HepG2 (cell line): ENCODE measurements around the gene MYL9. TPM values are rescaled to one million over a fixed set of nuclear protein-coding genes. Genes with fewer than 3 reads are reported as not detected.
A peak's percentile ranks its signal among the peaks of the same experiment; 100 is the strongest.

Experiments used
- ATAD3A ChIP-seq: sonication (generic); formaldehyde crosslinking; IDR thresholded peaks from 2 replicates; pipeline ENCODE4 v1.4.0; 2020; ENCODE audit warnings: missing genetic modification reagents
- ATF7-NPFF ChIP-seq: sonication (generic); formaldehyde crosslinking; IDR thresholded peaks from 2 replicates; pipeline ENCODE4 v1.8.1; 2023; ENCODE audit warnings: mild to moderate bottlenecking, low read depth, missing genetic modification reagents, moderate library complexity
- CAMTA2 ChIP-seq: sonication (generic); formaldehyde crosslinking; IDR thresholded peaks from 2 replicates; pipeline ENCODE4 v1.4.0; 2020; ENCODE audit warnings: mild to moderate bottlenecking, missing genetic modification reagents, borderline replicate concordance
- CENPX ChIP-seq: sonication (generic); formaldehyde crosslinking; IDR thresholded peaks from 2 replicates; pipeline ENCODE4 v1.9.0; 2021; ENCODE audit warnings: mild to moderate bottlenecking, missing genetic modification reagents, moderate library complexity
- DR1 ChIP-seq: sonication (generic); formaldehyde crosslinking; IDR thresholded peaks from 2 replicates; pipeline ENCODE4 v1.8.0; 2021; ENCODE audit warnings: mild to moderate bottlenecking, missing genetic modification reagents, inconsistent platforms
- EED ChIP-seq: sonication (generic); formaldehyde crosslinking; IDR thresholded peaks from 2 replicates; pipeline ENCODE4 v1.5.0; 2020; ENCODE audit warnings: mild to moderate bottlenecking, missing genetic modification reagents
- FIP1L1 ChIP-seq: fragments of 200-400 bp; formaldehyde crosslinking; IDR thresholded peaks from 2 replicates; pipeline ENCODE4 v1.6.1; 2018; ENCODE audit warnings: low read depth, mild to moderate bottlenecking, low read length, moderate library complexity, borderline replicate concordance; ENCODE audit not compliant: insufficient read depth
- HMG20B ChIP-seq: conservative IDR thresholded peaks from 2 replicates; pipeline ENCODE4 v1.6.1; 2016; ENCODE audit warnings: missing genetic modification reagents, missing compliant biosample characterization
- HOXA3 ChIP-seq: sonication (generic); formaldehyde crosslinking; IDR thresholded peaks from 2 replicates; pipeline ENCODE4 v1.5.0; 2020; ENCODE audit warnings: missing genetic modification reagents
- IRF2 ChIP-seq: IDR thresholded peaks from 2 replicates; pipeline ENCODE4 v1.6.1; 2018; ENCODE audit warnings: missing genetic modification reagents, missing compliant biosample characterization
- MAF1 ChIP-seq: sonication (generic); formaldehyde crosslinking; IDR thresholded peaks from 2 replicates; pipeline ENCODE4 v1.5.0; 2020; ENCODE audit warnings: missing genetic modification reagents, borderline replicate concordance
- MYC ChIP-seq: sonication (generic); formaldehyde crosslinking; IDR thresholded peaks from 2 replicates; pipeline ENCODE4 v1.9.0; 2021; ENCODE audit warnings: missing genetic modification reagents, borderline replicate concordance
- RBM22 ChIP-seq: fragments of 200-400 bp; formaldehyde crosslinking; optimal IDR thresholded peaks from 2 replicates; pipeline ENCODE3; 2017; ENCODE audit warnings: mild to moderate bottlenecking, low read length, moderate library complexity
- ZIK1 ChIP-seq: sonication (generic); formaldehyde crosslinking; IDR thresholded peaks from 2 replicates; pipeline ENCODE4 v1.5.0; 2020; ENCODE audit warnings: mild to moderate bottlenecking, low read depth, missing genetic modification reagents, borderline replicate concordance
- ZNF10 ChIP-seq: sonication (generic); formaldehyde crosslinking; IDR thresholded peaks from 2 replicates; pipeline ENCODE4 v1.4.0; 2020; ENCODE audit warnings: mild to moderate bottlenecking, low read depth, missing genetic modification reagents, borderline replicate concordance
- ZNF33B ChIP-seq: sonication (generic); formaldehyde crosslinking; IDR thresholded peaks from 2 replicates; pipeline ENCODE4 v1.5.1; 2020; ENCODE audit warnings: mild to moderate bottlenecking, missing genetic modification reagents
- ZNF501 ChIP-seq: sonication (generic); formaldehyde crosslinking; IDR thresholded peaks from 2 replicates; pipeline ENCODE4 v1.5.1; 2020; ENCODE audit warnings: mild to moderate bottlenecking, moderate library complexity, missing genetic modification reagents
- ZNF530 ChIP-seq: sonication (generic); formaldehyde crosslinking; IDR thresholded peaks from 2 replicates; pipeline ENCODE4 v1.5.0; 2020; ENCODE audit warnings: low read depth, mild to moderate bottlenecking, missing genetic modification reagents
- ZNF550 ChIP-seq: sonication (generic); formaldehyde crosslinking; IDR thresholded peaks from 2 replicates; pipeline ENCODE4 v1.4.0; 2020; ENCODE audit warnings: mild to moderate bottlenecking, missing genetic modification reagents, borderline replicate concordance
- ZNF768 ChIP-seq: sonication (generic); formaldehyde crosslinking; IDR thresholded peaks from 2 replicates; pipeline ENCODE4 v1.4.0; 2020; ENCODE audit warnings: missing genetic modification reagents
- ZSCAN29 ChIP-seq: sonication (generic); formaldehyde crosslinking; conservative IDR thresholded peaks from 2 replicates; pipeline ENCODE4 v1.4.0; 2020; ENCODE audit warnings: mild to moderate bottlenecking, missing genetic modification reagents
- polyA plus RNA-seq, 8 experiments: library from polyadenylated mRNA; depleted of rRNA in 3 of 8; stranded (reverse) in 7 of 8; unstranded in 1 of 8; fragments of >200 nt; fragmentation: Illumina TruSeq in 4 of 8; extraction: Trizol in 4 of 8; gene quantifications; 2 replicates each; pipeline versions ENCODE4 v1.2.1 to v1.2.3, GENCODE V29; 2011 to 2016; ENCODE audit warnings: low read depth in 4 of 8, missing spikeins in 1 of 8, mixed read lengths in 1 of 8; ENCODE audit not compliant: insufficient read depth in 1 of 8
- total RNA-seq, 5 experiments: library from RNA; depleted of rRNA; stranded (reverse); fragments of >200 nt; fragmentation: Illumina TruSeq; extraction: Trizol; gene quantifications; 2 replicates each; pipeline ENCODE4 v1.2.3, GENCODE V29; 2016; ENCODE audit warnings: low read depth in 1 of 5
- TF ChIP-seq, protein P1 (sequence below): IDR thresholded peaks from 2 replicates; pipeline ENCODE4 v1.6.1; 2016; ENCODE audit warnings: mild to moderate bottlenecking
- TF ChIP-seq, protein P2 (sequence below): sonication (generic); formaldehyde crosslinking; conservative IDR thresholded peaks from 2 replicates; pipeline ENCODE4 v1.8.0; 2022; ENCODE audit warnings: mild to moderate bottlenecking, moderate library complexity, missing genetic modification reagents
- TF ChIP-seq, protein P3 (sequence below): IDR thresholded peaks from 2 replicates; pipeline ENCODE4 v1.6.1; 2018; ENCODE audit warnings: missing genetic modification reagents
- TF ChIP-seq, protein P4 (sequence below): sonication (generic); formaldehyde crosslinking; IDR thresholded peaks from 2 replicates; pipeline ENCODE4 v1.8.1; 2023; ENCODE audit warnings: missing genetic modification reagents, inconsistent platforms, borderline replicate concordance

The MYL9 gene
- total and polyA plus RNA-seq, 2 of the 13 experiments (the other 11 are each of a cell fraction or from before 2014, with no cell fraction given), result 0.87 to 2.2 TPM

DNA sequence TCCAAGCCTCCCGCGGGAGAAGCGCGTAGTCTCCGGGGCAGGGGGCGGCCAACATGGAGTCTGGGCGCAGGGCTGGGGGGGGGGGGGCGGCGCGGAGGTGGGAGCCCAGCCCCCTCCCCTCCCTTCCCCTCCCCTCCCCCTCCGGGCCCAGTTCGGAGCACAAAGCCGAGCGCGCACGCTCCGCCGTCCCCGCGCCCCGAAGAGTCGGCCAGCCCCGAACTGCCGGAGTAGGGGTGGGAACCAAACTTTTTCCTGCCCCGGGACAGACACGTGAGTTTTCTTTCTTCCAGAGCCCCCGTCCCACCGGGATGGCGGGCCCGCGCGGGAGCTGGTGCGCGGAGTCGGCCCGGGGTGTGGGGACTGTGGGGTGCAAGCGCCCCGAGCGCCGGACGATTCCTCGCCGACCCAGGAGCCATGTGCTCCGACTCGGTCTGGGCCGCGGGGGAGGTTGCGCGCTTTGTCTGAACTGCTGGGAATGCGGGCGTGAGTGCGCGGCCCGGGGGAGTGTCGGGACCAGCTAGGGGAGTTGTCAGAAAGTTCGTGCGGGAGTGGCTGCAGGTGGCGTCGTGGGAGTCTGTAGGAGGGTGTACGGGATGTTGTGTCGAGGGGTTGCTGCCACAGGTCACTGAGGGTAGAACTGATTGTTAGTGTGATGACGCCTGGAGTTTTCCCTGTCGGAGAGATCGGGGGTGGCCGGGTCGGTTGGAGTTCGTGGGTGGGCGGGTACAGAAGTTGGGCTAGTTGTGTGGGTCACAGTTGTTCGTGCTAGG is 33.2 kb downstream of the MYL9 start (continued):
- TF ChIP-seq ZNF33B (CRISPR knock-in tag) (peak; percentile 92), ZNF550 (CRISPR knock-in tag) (peak; percentile 85; the same call in 1 of the 2 replicates), ATAD3A (0 out of 2 replicates have a peak, but pooled peaks have one; percentile 19), FIP1L1 (no peak), HOXA3 (CRISPR knock-in tag) (peak; percentile 50; the same call in 1 of the 2 replicates), EED (CRISPR knock-in tag) (peak; percentile 87; the same call in 1 of the 2 replicates), ZNF768 (CRISPR knock-in tag) (peak; percentile 48), DR1 (peak; percentile 74), ZIK1 (CRISPR knock-in tag) (peak; percentile 90; the same call in 1 of the 2 replicates), IRF2 (CRISPR knock-in tag) (peak; percentile 62), CENPX (CRISPR knock-in tag) (no peak), RBM22 (peak; percentile 32), ZNF530 (no peak), ZNF501 (CRISPR knock-in tag) (peak; percentile 93), MAF1 (CRISPR knock-in tag) (peak; percentile 17; the same call in 1 of the 2 replicates), CAMTA2 (peak; percentile 93), ZNF10 (CRISPR knock-in tag) (no peak), HMG20B (CRISPR knock-in tag) (no peak), MYC (CRISPR knock-in tag) (peak; percentile 96), ZSCAN29 (CRISPR knock-in tag) (no peak), ATF7-NPFF (CRISPR knock-in tag) (peak; percentile 86)
- TF ChIP-seq, protein P1, sequence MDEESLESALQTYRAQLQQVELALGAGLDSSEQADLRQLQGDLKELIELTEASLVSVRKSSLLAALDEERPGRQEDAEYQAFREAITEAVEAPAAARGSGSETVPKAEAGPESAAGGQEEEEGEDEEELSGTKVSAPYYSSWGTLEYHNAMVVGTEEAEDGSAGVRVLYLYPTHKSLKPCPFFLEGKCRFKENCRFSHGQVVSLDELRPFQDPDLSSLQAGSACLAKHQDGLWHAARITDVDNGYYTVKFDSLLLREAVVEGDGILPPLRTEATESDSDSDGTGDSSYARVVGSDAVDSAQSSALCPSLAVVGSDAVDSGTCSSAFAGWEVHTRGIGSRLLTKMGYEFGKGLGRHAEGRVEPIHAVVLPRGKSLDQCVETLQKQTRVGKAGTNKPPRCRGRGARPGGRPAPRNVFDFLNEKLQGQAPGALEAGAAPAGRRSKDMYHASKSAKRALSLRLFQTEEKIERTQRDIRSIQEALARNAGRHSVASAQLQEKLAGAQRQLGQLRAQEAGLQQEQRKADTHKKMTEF (CRISPR knock-in tag), result peak; percentile 59
- TF ChIP-seq, protein P2, sequence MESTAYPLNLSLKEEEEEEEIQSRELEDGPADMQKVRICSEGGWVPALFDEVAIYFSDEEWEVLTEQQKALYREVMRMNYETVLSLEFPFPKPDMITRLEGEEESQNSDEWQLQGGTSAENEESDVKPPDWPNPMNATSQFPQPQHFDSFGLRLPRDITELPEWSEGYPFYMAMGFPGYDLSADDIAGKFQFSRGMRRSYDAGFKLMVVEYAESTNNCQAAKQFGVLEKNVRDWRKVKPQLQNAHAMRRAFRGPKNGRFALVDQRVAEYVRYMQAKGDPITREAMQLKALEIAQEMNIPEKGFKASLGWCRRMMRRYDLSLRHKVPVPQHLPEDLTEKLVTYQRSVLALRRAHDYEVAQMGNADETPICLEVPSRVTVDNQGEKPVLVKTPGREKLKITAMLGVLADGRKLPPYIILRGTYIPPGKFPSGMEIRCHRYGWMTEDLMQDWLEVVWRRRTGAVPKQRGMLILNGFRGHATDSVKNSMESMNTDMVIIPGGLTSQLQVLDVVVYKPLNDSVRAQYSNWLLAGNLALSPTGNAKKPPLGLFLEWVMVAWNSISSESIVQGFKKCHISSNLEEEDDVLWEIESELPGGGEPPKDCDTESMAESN (CRISPR knock-in tag), result peak; percentile 93
- TF ChIP-seq, protein P3, sequence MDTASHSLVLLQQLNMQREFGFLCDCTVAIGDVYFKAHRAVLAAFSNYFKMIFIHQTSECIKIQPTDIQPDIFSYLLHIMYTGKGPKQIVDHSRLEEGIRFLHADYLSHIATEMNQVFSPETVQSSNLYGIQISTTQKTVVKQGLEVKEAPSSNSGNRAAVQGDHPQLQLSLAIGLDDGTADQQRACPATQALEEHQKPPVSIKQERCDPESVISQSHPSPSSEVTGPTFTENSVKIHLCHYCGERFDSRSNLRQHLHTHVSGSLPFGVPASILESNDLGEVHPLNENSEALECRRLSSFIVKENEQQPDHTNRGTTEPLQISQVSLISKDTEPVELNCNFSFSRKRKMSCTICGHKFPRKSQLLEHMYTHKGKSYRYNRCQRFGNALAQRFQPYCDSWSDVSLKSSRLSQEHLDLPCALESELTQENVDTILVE (CRISPR knock-in tag), result no peak
- TF ChIP-seq, protein P4, sequence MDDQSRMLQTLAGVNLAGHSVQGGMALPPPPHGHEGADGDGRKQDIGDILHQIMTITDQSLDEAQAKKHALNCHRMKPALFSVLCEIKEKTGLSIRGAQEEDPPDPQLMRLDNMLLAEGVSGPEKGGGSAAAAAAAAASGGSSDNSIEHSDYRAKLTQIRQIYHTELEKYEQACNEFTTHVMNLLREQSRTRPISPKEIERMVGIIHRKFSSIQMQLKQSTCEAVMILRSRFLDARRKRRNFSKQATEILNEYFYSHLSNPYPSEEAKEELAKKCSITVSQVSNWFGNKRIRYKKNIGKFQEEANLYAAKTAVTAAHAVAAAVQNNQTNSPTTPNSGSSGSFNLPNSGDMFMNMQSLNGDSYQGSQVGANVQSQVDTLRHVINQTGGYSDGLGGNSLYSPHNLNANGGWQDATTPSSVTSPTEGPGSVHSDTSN (CRISPR knock-in tag), result 0 out of 2 replicates have a peak, but pooled peaks have one; percentile 30
